AG10803 (cell line): ENCODE results near the gene KDELR3.

ENCODE experiments used
- DNase-seq: peaks from one replicate; pipeline ENCODE4 v3.0.0; 2010; ENCODE audit warnings: low read depth
- H3K4me3 ChIP-seq: 2 replicates; pipeline ENCODE4 v1.5.1; 2011; ENCODE audit warnings: mild to moderate bottlenecking, low read length, control low read depth
- TF ChIP-seq, protein P1 (sequence below): conservative IDR thresholded peaks from 2 replicates; pipeline ENCODE4 v1.5.1; 2011; ENCODE audit warnings: mild to moderate bottlenecking, low read length, control low read depth, inconsistent platforms

KDELR3 gene

DNA sequence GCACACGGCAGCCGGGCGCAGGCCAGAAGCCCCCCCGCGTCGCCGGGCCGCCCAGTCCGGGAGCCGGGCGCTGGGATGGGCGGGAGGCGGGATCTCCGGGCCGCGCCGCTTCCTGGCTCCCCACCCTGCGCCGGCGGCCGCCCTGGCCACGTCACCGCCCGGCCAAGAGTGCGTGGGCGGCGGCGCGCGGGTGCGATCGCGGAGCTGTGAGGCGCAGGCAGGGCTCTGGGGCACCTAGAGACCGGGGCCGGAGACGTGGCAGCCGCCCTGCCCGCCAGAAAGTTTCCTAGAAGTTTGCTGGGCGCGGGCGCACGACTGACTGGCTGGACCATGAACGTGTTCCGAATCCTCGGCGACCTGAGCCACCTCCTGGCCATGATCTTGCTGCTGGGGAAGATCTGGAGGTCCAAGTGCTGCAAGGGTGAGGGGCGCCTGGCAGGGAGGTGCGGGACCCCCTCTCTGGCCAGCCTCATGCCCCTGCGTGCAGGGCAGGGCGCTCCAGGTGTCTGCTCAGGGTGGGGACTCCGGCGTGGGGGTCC is at the start of gene KDELR3:
TSS of gene KDELR3 (plus strand) at position 193 of the 539 bp plus-strand sequence. CDS start at position 331, 138 bp downstream.
- peak; percentile 70 for DNase-seq
- TF ChIP-seq, protein P1, sequence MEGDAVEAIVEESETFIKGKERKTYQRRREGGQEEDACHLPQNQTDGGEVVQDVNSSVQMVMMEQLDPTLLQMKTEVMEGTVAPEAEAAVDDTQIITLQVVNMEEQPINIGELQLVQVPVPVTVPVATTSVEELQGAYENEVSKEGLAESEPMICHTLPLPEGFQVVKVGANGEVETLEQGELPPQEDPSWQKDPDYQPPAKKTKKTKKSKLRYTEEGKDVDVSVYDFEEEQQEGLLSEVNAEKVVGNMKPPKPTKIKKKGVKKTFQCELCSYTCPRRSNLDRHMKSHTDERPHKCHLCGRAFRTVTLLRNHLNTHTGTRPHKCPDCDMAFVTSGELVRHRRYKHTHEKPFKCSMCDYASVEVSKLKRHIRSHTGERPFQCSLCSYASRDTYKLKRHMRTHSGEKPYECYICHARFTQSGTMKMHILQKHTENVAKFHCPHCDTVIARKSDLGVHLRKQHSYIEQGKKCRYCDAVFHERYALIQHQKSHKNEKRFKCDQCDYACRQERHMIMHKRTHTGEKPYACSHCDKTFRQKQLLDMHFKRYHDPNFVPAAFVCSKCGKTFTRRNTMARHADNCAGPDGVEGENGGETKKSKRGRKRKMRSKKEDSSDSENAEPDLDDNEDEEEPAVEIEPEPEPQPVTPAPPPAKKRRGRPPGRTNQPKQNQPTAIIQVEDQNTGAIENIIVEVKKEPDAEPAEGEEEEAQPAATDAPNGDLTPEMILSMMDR: no peak
- peak within 1 kb of the TSS; percentile 98 for H3K4me3 ChIP-seq

DNA sequence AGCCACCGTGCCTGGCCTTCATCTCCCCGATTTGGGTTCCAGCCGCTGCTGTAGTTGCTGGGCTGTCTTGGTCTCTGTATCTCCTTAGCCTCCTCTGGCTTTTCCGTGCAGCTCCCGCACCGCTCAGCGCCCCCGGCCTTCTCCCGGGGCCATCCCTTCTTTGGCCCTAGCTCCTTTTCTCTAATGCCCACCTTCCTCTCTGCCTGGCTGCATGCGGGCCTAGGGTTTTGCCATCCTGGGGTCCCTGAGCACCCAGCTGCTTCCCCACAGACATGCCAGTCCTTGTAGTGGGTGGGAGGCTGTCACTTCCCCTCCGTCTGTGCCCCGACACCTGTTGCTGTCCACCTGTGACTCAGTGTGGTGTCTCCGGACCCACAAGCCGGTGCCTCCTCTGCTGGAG is 49.3 kb upstream of the KDELR3 start:
- TF ChIP-seq, protein P1: no peak
- no peak for DNase-seq

DNA sequence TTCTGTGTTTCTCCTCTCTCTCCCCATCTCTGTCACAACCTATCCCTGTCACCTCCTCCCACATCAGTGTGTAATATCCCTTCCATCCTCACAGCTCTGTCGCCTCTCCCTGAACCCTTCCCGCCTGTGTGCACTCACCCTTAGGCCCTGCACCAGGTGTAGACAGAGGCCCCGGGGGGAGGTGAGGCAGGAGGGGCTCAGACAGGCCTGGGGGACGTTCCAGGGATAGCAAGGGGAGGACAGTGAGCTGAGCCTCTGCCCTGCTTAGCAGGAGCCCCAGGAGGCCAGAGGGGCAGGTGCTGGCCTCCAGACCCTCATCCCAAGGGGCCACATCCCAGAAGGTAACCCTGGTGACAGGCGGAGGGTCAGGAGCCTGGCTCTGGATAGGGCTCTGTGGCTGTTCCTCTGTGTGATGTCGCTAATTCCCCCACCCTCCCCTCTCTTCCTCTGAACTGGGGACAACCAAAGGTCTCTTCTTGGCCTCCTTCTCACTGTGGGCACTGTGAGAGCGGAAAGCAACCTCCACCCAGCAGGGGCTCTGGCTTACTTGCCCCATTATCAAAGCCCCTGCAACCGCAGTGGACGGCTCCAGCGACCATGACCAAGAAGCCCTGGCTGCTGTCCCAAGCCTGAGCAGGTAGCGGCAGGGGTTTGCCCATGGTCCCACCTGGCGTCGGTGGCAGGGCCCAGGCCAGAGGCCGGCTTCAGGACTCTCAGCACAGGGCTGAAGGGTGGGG is 48.6 kb upstream of the KDELR3 start:
- no peak overlapping the region for H3K4me3 ChIP-seq
- no peak for DNase-seq
- TF ChIP-seq, protein P1: no peak

More for the DNA sequence above, 49.3 kb upstream of the KDELR3 start:
- H3K4me3 ChIP-seq: no peak overlapping the region

DNA sequence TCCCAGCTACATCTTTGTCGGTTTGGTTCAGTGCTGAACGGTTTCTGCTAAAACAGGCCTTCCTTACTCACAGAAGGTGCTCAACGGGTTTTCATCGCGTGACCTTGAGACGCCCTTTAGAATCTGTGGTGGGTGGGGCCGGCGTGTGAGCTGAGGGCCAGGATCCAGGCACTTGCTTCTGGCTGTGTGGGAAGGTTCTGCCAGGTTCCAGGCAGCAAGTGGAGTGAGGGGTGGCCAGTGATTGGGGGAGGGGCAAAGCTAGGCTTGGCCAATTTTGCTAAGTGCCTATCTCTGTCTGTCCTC is 48.1 kb upstream of the KDELR3 start:
- DNase-seq: no peak
- TF ChIP-seq, protein P1: no peak
- no peak overlapping the region for H3K4me3 ChIP-seq

DNA sequence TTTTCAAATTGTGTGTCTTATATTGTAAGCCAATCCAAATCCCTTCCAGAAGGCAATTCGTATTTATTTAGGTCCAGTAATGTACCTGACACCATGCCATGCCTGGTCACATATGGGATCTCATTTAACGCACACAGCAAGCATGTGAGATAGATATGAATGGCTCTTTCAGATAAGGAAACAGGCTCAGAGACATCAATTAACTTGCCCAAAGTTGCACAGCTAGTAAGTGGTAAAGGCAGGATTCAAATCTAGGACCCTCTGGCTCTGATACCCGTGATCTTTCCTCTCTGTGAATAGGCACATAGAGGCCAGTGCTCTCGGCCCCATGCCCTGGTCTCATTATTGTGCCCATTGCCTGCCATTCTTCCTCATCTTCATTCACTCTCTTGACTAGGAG is 47.2 kb upstream of the KDELR3 start:
- no peak for DNase-seq
- no peak overlapping the region for H3K4me3 ChIP-seq
- TF ChIP-seq, protein P1: no peak

DNA sequence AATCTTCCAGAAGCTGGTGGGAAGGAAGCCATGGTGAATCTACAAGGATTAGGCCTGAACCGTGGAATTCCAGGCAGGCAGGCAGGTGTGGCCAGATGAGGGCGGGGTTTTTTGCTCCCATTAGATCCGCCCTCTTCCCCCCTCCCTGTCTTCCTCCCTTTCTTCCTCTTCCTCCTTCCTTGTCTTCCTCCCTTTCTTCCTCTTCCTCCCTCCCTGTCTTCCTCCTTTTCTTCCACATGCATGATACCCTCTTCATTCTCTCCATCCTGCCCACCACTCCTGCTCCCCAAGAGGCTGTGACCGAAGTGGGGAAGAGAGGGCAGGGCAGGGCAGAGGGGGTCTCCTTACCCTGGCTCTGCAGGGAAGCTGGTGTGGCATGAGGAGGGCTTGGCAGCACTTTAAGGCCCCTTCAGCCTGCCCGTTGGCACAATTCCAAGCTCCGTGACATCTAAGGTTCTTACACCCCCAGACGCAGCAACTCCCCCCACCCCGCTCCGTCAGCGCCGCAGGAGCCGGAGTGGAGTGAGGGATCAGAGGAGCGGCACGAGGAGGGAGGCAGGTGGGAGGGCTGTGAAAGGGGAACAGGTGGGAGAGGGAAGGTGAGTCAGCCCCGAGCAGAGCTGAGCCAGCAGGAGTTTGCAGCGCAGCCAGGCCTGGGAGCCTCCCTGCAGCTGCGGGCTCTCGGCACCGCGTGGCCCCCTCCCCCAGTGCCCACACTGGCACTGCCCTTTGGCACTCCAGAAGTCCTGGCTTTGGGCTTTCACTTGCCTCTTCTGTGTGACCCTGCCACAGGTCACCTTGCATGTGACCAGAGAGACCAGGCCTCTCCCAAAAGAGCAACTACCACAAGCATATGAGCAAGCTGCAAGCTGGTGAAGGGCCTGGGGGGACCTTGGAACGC is 45.0 kb upstream of the KDELR3 start:
- no peak overlapping the region for H3K4me3 ChIP-seq
- TF ChIP-seq, protein P1: no peak
- no peak for DNase-seq
